Stimulated activated CD8-positive, alpha-beta memory T cell treated with anti-CD3 and anti-CD28 coated beads, Interleukin-15, amount 100 ng/mL, for 1 hour (primary cell): ENCODE measurements around the gene PSMA6.
A peak's percentile ranks its signal among the peaks of the same experiment; 100 is the strongest.
"Not testable (repeated sequence)": the region's sequence is repeated elsewhere in the genome, so short reads cannot be mapped to it uniquely, and the experiment has no call there.

Source experiments
- DNase-seq: peaks from one replicate; pipeline ENCODE4 v3.0.0-alpha.2; 2020; ENCODE audit warnings: low read depth

The PSMA6 gene

DNA sequence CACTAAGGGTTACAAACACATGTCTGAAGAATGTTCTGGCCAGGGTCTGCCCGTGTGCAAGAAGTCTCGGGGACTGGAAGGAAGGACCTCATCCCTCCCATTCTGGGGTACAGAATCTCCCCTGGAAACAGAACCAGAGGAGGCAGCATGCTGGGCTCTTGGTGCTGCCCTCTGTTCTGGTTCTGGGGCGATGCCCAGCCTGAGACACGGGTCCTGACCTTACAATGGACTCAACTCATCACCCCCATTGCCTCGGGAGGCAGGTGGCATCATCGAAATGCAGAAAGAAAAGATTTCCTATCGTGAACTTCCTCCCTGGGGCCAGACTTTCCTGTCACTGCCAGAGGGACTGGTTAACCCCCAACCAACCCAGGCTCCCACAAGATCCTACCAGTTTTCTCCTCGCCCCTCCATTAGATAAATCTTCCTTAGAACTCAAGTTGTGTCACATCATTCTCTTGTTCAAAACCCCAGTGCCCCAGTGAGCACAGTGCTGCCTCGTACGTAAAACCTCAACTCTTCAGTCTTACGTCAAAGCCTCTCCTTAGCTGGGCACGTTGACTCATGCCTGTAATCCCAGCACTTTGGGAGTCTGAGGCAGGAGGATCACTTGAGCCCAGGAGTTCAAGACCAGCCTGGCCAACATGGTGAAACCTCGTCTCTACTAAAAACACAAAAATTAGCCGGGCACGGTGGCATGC lies 52.1 kb downstream of the PSMA6 start:
- no peak for DNase-seq

DNA sequence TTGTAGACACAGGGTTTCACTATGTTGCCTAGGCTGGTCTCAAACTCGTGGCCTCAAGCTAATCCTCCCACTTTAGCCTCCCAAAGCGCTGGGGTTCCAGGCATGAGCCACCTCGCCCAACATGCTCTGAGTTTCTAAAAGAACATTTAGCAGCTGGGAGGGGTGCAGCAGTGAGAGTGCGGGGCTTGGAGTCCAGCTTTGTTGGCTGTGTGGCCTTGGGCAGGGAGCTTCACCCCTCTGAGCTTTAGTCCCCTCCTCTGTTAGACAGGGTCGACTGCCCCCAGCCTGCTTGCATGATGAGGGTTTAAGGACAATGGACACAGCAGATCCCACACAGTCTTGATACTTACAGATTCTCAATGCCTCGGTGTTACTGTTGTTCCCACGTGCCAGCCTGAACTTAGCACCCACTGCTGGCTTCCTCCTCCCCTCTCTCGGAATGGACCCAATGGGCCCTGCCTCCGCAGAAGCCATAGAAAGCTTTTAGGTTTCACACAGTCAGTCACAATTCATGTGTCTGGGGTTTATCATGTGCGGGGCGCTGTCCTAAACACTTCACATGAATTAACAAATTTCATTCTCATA lies 54.6 kb downstream of the PSMA6 start:
- DNase-seq = no peak

DNA sequence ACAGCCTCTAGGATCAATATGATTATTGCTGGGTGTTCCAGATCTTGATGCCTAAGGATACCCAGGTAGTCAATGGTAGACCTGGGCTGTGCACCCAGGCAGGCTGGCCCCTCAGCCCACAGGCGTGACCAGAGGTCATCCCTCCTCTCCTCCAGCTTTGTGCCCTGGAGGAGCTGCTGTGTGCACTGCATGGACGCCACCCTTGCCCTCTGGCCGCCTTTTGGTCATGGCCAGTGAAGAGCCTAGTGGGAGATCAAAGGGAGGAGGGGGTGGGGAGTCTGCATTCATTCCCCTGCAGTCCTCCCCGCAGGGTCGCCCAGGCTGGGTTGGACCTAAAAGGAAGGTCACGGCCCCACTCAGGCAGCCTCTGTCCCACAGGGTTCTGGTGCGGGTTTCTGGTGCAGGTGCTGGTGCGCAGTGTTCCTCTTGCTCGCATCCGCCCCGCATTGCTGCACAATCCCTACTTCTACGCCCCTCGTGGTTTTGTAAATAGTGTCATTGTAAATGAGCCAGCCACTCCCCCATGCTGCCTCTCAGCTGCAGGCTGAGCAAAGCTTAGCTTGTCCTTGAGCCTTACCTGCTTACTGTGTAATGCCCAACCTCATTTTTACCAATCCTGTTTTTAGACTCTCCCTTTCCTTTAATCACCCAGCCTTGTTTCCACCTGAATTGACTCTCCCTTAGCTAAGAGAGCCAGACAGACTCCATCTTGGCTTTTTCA lies 55.3 kb downstream of the PSMA6 start:
- DNase-seq = no peak

DNA sequence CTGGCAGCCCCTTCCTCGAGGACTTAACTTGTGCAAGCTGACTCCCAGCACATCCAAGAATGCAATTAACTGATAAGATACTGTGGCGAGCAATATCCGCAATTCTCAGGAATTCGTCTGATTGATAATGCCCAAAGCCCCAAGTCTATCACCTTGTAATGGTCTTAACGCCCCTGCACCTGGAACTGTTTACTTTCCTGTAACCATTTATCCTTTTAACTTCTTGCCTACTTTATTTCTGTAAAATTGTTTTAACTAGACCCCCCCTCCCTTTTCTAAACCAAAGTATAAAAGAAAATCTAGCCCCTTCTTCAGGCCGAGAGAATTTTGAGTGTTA lies 55.8 kb downstream of the PSMA6 start:
- DNase-seq = not testable (repeated sequence)

DNA sequence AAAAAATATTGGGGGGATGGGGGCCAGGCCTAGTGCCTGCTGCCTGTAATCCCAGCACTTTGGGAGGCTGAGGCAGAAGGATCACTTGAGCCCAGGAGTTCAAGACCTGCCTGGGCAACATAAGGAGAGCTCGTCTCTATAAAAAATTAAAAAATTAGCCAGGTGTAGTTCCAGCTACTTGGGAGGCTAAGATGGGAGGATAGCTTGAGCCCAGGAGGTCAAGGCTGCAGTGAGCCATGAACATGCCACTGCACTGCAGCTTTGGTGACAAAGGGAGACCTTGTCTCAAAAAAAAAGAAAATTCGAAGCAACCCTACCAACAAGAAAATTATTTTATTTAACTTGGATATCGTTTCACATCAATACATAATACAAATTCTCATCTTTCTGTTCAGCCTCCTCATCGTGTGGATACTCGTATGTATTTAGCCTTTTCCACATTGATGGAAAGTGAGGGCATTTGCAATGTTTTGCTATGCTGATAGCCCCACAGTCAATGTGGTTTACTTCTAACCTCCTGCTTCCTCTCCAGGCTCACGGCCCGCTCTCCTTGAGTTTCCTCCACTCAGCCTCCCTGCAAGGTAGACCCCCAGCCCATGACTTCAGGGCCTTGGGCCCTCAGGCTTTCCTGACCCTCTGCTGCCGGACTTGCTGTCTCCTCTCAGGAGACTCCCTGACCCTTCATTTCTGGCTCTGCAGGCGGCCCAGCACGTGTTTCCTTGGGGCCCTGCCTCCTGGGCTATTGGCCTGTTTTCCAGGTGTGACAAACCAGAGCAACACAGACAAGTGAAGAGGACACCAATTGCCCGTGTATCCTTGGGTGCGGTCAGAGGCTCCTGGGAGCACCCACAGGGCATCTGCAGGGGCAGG lies 57.5 kb downstream of the PSMA6 start:
- DNase-seq = no peak

DNA sequence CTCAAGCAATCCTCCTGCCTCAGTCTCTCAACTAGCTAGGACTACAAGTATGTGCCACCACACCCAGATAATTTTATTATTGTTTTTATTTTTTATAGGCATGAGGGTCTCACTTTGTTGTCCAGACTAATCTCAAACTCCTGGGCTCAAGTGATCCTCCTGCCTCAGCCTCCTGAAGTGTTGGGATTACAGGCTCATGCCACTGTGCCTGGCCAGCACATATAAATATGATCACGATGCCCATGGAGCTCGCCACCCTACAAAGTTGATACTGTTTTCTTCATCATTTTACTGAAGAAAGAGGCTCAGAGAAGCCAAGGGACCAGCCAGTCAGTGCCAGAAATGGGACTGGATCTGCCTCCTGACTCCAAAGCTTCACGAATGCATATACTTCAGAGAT lies 59.3 kb downstream of the PSMA6 start:
- no peak for DNase-seq

DNA sequence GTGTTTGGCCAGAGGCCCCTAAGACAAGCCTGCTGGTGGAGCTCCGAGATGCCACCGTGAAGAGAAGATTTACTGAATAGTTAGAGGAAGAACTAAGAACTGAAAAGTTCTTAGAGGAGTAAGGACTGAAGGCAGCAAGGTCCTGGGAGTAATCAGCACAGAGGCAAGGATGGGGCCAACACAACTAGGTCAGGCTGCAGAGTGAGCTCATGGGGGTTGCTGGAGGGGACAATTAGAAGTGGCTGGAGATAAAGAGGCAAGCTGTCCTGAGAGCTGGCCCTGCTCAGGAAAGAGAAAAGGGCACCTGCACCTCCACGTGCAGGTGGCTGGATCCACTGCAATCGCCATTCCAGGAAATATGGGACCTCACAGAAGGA lies 59.7 kb downstream of the PSMA6 start:
- no peak for DNase-seq

DNA sequence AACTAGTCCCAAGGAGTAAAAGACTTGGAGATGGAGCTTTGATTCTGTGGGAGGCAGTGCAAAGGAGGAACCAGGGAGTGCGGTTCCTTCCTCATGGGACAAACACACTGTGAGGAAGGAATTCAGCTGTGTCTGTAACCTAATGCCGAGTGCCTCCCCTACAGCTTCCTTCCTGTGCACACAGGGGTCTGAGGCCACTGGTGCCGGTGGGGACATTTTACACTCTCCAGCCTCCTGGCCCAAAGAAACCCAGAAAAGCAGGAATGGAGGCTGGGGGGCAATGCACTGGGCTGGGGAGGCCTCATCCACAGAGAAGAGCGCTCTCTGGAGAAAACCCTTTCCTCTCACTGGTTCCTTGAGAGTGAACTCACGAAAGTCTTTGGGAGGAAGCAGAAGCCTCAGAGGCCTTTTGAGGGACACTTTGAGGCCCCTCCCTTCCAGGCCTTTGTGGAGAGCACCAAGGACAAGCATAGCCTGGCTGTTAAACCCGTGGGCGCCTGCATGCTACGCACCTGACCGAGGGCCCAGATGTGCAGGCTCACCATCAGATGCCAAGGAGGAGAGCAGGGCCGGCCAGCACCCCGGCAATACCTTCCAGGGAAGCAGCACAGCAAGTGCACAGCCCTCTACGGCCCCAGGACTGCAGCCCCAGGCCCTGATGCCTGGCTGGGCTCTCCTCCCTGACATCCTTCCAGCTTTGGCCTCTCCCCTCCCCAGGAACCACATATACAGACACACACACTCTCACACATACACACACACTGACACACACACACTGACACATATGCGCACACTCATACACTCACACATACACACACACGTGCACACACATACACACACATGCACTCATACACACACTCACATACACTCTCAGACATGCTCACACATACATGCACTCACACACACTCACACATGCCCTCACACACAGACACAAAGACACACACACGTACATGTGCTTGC lies 60.4 kb downstream of the PSMA6 start:
- DNase-seq = no peak

DNA sequence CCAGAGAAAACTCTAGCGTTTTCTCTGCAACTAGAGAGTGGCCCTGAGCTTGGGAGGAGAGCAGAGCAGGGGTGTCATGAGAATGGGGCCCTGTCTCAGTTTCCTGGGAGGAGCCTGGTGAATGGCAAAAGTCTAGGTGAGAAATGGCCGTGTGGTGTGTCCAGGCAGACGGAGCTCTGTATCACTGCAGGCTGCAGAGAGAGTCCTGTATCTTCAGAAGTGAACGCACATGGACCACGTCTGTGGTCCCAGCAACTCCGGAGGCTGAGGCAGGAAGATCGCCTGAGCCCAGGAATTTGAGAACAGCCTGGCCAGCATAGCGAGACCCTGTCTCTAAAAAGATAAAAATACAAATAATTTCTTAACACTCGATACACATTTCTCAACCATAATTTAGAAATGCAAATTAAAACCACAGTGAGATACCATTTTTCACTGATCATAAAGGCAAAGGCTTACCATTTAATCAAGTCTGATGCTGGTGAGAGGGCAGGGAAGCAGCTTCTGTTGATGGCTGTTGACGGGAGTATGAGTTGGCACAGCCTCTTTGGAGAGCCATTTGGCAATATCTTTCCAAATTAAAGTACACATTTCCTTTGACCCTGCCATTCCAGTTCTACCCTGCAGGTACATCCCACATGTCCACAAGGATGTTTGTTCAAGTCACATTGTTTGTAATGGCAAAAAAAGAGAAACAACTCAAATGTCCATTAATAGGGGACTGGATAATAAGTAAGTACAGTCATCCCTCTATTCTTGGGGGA lies 61.4 kb downstream of the PSMA6 start:
- DNase-seq = no peak

DNA sequence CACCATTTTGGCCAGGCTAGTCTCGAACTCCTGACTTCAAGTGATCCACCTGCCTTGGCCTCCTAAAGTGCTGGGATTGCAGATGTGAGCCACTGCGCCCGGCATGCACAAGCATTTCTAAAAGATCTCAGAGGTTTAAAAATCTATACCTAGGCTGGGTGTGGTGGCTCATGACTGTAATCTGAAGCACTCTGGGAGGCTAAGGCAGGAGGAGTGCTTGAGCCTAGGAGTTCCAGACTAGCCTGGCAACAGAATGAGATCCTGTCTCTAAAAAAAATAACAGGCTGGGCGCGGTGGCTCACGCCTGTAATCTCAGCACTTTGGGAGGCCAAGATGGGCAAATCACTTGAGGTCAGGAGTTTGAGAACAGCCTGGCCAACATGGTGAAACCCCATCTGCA lies 63.1 kb downstream of the PSMA6 start:
- not testable (repeated sequence) for DNase-seq

DNA sequence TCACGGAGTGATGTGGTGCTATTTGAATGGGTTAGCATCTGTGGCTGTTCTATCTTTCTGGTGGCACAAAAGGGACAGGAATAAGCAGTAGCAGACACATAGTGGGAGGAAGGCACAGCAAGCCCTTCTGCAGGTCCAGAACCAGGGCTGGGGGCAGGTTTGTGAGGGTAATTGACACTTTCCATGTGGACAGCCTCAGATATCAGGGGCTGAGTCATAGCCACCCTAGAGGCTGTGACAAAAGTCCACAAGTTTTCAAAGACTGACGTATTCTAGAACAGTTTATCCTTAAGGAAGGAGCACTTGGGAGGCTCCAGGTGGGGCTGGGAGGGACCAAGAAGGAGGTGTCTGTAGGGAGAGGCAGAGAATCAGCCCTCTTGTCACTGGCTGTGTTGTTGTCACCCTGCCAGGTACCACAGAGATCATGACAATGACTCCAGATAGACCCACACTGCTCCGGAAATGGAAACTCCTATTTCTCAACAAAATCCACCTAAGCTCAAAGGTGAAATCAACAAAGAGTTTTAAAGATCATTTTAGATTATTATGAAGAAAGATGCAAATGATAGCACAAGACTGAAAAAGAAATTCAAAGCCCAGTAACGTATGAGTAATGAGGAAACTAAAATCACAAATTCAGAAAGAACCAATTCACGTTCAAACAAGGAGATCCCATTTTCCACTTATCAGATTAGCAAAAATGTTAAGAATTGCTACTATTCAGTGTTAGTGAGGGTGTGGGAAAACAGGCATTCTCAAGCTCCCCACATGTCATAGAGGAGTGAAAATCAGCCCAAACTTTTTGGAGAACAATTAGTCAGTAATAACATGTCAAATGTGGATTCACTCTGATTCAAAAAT lies 64.0 kb downstream of the PSMA6 start:
- DNase-seq = no peak

DNA sequence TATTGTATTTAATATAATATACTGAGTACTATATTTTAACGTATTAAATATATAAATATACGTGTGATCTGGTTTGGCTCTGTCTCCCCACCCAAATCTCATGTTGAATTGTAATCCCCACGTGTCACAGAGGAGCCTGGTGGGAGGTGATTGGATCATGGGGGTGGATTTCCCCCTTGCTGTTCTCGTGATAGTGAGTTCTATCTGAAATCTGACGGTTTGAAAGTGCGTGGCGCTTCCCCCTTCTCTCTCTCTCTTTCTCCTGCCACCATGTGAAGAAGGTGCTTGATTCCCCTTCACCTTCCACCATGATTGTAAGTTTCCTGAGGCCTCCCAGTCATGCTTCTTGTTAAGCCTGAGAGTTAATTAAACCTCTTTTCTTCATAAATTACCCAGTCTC lies 67.5 kb downstream of the PSMA6 start:
- not testable (repeated sequence) for DNase-seq

DNA sequence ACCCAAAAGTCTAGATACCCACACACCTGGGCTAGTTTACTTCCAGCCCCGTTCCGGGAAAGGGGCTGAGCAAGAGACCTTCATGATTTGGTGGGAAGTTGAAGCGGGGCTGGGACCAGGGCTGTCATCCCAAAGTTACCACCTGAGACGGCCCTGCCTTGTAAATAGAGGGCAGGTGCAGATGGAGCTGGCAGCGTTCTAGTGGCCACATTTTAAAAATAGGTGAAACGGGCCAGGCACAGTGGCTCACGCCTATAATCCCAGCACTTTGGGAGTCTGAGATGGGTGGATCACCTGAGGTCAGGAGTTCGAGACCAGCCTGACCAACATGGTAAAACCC lies 68.9 kb downstream of the PSMA6 start:
- no peak for DNase-seq

DNA sequence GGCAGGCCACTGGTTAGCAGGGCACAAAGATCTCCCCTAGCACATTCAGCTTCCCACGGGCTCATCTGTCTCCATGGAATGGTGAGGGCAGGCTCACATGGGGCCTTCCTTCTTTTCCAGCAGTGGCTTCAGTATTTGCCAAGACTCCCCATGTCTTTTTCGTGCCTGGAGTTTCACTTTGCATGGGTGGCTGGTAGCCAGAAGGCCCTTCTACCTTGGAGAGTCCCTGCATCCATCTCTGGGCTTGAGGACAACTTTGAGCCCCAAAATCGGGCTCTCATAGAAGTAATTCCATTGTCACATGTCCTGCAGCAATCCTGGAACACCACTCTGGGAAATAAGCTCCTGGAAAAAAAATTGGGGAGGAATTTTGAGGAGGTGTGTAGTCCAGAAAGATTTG lies 70.3 kb downstream of the PSMA6 start:
- DNase-seq = no peak

DNA sequence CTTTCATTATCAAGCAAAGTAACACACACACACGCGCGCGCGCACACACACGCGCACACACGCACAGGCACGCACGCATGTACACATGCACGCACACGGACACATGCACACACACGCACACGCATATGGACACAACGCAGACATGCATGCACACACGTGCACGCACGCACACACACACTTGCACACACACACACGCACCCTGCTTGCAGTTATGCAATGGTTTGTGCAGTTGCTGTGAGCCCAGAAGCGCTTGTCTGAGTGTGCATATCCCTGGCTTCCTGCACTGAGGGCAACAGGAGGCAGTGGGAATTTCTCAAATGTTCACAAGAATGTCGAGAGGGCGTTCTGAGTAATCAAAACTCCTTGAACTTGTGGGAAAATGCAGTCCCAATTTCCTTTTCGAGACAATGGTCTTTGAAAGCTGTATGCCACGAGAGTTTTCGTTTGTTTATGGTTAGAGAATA lies 70.8 kb downstream of the PSMA6 start:
- no peak for DNase-seq

DNA sequence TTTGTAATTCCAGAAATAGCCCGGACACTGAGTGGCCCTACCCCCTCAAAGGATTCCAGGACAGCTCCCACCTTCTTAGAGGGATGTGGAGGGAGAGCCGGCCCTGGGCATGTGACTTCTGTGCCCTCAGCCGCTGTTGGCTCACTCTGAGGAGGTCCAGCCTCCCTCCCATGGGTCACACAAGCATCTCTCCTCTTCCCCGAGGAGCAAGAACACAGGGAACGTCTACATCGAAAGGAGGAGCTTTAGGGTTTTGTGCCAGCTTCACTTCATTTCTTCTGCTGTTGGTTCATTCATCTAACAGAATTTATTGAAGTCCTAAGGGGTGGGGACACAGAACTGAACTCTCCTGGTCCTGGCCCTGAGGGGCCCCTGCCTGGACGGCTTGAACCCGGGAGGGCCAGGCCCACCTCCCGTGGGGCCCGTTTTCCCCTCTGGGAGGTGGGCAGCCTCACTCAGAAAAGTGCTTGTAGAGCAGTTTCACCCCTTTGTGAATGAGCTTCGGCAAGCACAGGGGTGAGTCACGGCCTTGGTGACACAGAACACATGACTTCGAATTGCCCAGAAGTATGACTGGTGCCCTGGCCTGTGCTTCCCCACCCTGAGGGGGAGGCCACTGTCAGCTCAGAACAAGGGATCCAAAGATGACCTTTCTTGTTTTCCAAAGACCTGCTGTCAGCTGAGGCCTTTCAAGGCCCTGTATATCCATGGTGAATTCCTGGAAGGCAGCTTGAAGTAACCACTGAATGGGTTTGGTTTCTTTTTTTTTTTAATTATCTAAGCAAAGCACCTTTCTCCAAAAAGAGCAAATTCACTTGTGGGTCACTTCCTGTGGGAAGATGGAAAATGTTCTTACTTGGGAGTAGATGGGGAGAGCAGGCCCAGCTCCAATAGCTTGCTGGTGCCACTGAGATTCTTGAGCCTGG lies 73.2 kb downstream of the PSMA6 start:
- peak; percentile 15 for DNase-seq

DNA sequence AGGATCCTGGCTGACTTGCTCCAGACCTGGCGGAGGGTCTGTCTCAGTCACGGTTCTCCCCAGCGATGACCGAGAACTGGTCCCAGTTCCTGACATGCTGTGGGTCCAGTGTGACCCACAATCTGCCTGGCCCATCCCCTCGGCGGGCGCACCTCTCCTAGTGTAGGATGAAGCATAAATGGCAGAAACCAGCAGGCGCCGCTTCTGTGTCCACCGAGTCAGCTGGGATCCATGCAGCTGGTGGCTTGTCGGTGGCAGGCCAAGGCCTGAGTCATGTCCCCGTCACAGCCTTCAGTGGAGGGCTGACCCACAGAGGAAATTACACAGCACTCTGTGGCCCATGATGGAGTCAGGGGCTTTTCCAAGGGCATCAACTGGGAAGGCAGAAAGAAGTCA lies 73.9 kb downstream of the PSMA6 start:
- DNase-seq = no peak

DNA sequence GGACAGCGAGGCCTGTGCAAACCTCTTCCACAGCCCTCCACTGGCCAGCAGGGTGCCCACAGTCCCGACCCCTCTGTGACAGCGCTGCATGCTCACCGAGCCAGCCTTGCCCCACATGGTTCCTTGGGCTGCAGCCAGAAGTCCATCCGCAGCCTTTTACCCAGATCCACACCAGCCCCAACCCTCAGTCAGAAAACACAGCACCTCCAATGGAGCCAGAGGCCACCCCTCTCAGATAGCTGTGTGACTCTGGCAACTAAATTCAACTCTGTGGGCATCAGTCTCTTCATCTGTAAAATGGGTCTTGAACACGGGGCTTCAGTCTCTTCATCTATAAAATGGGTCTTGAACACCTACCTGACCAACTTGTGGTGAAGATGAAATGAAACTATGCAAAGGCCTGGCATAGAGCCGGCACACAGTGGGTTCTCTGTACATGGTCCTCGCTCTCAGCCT lies 74.4 kb downstream of the PSMA6 start:
- no peak for DNase-seq

DNA sequence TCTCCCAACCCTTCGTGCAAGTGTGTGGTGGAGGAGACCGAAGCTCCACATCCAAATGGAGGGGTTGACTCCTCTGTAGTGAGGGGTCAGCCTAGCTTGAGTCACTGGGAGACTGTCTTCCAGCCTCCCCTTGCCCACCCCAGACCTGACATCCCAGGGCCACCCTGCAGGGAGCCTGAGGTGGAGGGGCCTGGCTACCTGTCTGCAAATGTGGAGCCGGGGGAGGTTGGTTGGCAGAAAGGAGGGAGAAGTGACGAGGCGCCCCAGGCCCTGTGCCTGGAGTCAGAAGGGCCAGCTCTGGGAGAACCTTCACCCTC lies 74.8 kb downstream of the PSMA6 start:
- DNase-seq = no peak
